NCI-H2196 treated with DMSO at 0.1 percent for 48 hours (cell line): ENCODE results near the gene CSF3R.
A peak's percentile ranks its signal among the peaks of the same experiment; 100 is the strongest.
"Not testable (repeated sequence)": the region's sequence is repeated elsewhere in the genome, so short reads cannot be mapped to it uniquely, and the experiment has no call there.

Source experiments
- DNase-seq: peaks from one replicate; lab custom pipeline; 2025; ENCODE audit not compliant: unreplicated experiment; lab: John Stamatoyannopoulos, UW

Gene CSF3R

GRCh38 chr1:36484099-36484498, 1.4 kb upstream of the CSF3R start:
- no peak for DNase-seq

GRCh38 chr1:36481771-36482723, 666 bp downstream of the CSF3R start:
- no peak for DNase-seq

DNA sequence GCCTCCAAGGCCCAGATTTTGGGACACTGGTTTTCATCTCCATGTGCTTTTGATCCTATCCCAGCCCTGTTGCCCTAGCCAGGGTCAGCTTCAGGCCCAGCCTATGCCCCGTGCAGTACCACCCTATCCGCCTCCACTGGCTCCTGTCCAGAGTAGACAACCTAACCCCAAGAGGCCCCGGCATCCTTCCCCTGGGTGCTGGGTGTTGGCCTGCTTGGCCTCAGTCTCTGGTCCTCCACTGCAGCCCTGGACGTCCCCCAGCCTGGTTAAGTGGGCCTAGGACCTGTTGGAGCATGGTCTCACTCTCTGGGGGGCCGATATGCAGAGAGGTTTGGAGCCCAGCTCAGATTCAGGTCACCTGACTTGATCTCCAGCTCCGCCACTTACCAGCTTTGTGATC, 1.6 kb downstream of the CSF3R start:
- no peak for DNase-seq

GRCh38 chr1:36480161-36480560, 2.6 kb downstream of the CSF3R start:
- DNase-seq, result no peak

DNA sequence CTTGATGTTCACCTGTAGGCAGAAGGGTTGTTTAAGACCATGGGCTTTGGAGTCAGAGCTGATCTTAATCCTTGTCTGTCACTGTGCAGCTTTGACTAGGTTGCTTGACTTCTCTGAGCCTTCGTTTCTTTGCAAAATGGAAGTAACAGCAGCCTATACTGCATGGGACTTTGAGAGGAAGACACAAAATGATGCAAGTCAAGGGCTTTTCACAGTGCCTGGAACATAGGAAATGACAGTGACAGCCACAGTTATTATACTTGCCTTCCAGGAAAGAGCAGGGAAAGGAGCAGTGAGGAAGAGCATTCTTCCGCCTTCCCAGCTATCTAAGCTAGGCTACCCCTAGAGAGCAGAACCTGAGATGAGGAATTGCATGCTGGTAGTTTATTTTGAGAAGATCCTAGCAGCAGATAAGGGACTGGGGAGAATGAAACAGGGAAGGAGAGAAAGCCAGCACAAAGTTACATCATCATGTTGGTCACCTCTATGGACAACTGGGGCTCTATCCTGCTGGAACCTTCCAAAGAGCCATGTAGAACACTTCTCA, 3.1 kb downstream of the CSF3R start:
- no peak for DNase-seq

- not testable (repeated sequence) for DNase-seq
These were observed 5.1 kb downstream of the CSF3R start for GRCh38 chr1:36477615-36478014.

DNA sequence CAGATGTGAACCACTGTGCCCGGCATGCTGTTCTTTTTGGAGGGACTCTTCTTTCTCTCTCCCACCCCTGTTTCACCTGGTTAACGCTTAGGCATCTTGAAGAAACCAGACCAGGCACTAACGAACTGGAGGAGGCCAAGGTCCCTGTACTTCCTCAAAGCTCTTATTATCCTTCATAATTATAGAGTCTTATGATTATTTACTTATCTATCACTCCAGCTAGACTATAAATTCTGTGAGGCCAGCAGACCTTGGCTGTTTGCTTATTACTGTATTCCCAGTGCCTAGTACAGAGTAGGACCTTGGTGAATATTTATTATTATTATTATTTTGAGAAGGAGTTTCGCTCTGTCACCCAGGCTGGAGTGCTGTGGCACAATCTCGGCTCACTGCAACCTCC, 5.8 kb downstream of the CSF3R start:
- DNase-seq, result no peak

- no peak for DNase-seq
These were observed 6.7 kb downstream of the CSF3R start for GRCh38 chr1:36475910-36476604.

- no peak for DNase-seq
These were observed 7.4 kb downstream of the CSF3R start for GRCh38 chr1:36475341-36475740.

- no peak for DNase-seq
These were observed 10.1 kb downstream of the CSF3R start for GRCh38 chr1:36472656-36473055.

- no peak for DNase-seq
These were observed 10.7 kb downstream of the CSF3R start for GRCh38 chr1:36471830-36472641.

DNA sequence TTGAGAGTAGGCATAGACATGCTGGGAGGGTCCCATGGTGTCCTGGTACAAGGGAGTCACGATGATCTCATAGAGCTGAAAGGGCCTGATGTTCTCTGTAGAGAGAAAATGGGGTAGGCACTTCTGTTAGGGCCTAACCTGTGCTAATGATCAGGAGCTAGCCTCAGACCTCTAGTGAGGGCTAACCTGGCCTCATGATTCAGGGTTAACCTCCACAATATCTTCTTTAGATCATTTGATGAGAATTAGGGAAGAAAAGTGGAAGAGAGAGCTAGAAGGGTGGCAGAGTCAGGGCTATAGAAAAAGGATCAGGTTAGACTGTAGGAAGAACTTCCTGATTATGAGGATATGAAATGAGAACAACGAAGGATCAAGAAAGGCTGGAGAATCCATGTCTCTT, 13.6 kb downstream of the CSF3R start:
- DNase-seq, result no peak

DNA sequence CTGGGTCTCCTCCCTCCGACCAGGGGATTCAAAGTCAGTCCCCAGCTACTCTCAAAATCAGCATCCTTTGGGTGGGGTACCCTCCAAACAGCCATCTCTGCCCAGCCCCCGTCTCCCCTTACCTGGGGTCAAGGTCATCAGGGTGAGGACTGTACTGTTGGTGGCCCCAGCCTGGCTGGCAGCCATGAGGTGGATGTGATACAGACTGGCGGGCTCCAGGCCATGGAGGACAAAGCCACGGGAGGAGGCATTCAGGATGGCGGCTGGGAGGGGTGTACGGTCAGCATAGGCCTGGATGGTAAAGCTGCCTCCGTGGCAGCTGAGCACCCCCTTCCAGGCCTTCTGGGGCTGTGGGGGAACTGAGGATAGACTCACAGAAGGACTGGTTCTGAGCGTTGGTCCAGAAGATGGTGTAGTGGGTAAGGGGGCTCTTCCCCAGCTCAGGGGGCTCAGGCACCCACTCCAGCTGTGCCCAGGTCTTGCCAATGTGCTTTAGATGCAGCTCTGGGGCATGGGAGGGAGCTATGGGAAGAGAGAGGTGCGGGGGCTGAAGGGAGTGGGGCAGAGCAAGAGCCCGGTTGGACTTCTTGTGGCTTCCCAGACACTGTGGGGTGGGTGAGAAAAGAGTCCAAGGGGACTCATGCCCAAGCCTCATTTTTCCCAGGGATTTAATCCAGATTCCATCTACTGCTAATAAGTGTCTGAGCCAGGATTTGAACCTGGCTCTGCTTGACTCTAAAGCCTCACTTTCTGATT, 14.8 kb downstream of the CSF3R start:
- no peak for DNase-seq

GRCh38 chr1:36467027-36467410, 15.7 kb downstream of the CSF3R start:
- DNase-seq, result no peak

GRCh38 chr1:36466370-36467026, 16.2 kb downstream of the CSF3R start:
- DNase-seq, result no peak

GRCh38 chr1:36465731-36466369, 16.9 kb downstream of the CSF3R start:
- DNase-seq, result no peak

DNA sequence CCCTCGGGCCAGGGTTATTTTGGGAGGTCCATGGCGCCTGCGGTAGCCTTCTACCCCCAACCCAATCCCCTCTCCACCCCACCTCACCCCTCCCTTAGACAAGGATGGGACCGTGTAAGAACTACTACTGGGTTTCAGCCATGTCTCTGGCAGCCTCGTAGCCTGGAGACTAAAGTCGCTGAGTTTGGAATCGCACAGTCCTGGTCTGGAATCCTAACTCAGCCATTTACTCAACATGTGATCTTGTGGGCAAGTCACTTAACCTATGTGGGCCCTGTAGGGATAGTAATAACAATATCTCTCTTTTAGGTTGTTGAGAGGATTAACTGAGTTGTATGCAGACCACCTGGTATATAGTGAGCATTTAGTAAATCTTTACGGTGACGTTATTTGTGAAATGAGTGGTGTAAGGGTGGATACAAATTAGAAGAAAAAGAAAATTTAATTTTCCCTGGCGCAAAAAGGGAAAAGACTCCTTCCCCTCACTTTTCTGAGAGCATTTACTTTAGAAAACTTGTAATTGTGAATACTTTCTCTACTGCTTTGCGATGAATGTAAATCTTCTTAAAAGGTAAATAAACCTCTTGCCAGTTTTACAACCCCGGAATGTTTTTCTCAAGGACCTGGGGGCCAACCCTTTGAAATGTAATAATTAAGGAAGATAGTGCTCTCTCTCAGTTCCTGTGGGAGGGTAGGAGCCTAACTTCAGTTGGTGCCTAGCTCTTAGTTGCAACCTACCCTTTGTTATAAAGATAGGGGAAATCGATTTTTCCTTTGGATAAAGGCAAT, 17.9 kb downstream of the CSF3R start:
- no peak for DNase-seq

GRCh38 chr1:36463803-36464604, 18.7 kb downstream of the CSF3R start, which contains the start of gene MRPS15:
Gene MRPS15 (minus strand): TSS chr1:36464384. CDS start chr1:36464275, 109 bp downstream.
- peak; percentile 78 for DNase-seq
